Mononuclear cell (primary cell): ENCODE measurements around the gene GCH1. TPM values are rescaled to one million over a fixed set of nuclear protein-coding genes. Genes with fewer than 3 reads are reported as not detected.
"Not testable (repeated sequence)": the region's sequence is repeated elsewhere in the genome, so short reads cannot be mapped to it uniquely, and the experiment has no call there.

Experiments used
- H3K27me3 ChIP-seq: 2 replicates; pipeline ENCODE4 v1.6.0; 2011; ENCODE audit warnings: low read length, control low read depth; ENCODE audit not compliant: insufficient read depth
- H3K4me1 ChIP-seq: 2 replicates; pipeline ENCODE4 v1.5.1; 2011; ENCODE audit warnings: mild to moderate bottlenecking, low read length, control low read depth; ENCODE audit not compliant: insufficient read depth
- H3K4me3 ChIP-seq: 2 replicates; pipeline ENCODE4 v1.5.1; 2011; ENCODE audit warnings: mild to moderate bottlenecking, low read length, moderate library complexity
- H3K9me3 ChIP-seq: 2 replicates; pipeline ENCODE4 v1.5.1; 2011; ENCODE audit warnings: low read depth, mild to moderate bottlenecking, control low read depth, low read length
- total RNA-seq: library from RNA; depleted of rRNA; stranded (reverse); fragments of >200 nt; gene quantifications from one replicate; pipeline ENCODE4 v1.2.3, GENCODE V29; 2012

The GCH1 gene
- total RNA-seq = 43.8 TPM

- Histone ChIP-seq H3K4me3 (peak within 1 kb of the TSS; percentile 94), H3K27me3 (no peaks in the 10 kb centered on the region), H3K9me3 (no peaks in the 10 kb centered on the region), H3K4me1 (peaks cover 39% of the 10 kb centered on the region)
These were observed at the start of gene GCH1 for GRCh38 chr14:54902521-54903420. TSS of gene GCH1 (minus strand) at chr14:54902826. CDS start at chr14:54902663, 163 bp downstream.

DNA sequence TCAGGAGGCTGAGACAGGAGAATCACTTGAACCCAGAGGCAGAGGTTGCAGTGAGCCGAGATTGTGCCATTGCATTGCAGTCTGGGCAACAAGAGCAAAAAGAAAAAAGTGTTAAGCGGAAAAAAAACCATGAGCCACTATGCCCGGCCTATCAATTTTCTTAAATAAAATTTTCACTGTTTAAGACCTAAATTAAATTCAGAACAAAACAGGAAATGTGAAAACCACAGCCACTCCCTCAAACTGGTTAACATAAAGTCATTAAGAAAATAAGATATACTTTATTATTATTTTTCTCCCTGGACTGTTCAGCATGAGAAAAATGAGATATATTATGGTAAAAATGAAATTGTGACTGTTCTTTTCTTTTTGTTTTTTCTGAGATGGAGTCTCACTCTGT is 44.6 kb upstream of the GCH1 start:
- peaks cover 6% of the 10 kb centered on the region for H3K4me1 ChIP-seq
- no peaks in the 10 kb centered on the region for H3K27me3 ChIP-seq
- H3K4me3 ChIP-seq = no peak overlapping the region
- H3K9me3 ChIP-seq = no peaks in the 10 kb centered on the region

DNA sequence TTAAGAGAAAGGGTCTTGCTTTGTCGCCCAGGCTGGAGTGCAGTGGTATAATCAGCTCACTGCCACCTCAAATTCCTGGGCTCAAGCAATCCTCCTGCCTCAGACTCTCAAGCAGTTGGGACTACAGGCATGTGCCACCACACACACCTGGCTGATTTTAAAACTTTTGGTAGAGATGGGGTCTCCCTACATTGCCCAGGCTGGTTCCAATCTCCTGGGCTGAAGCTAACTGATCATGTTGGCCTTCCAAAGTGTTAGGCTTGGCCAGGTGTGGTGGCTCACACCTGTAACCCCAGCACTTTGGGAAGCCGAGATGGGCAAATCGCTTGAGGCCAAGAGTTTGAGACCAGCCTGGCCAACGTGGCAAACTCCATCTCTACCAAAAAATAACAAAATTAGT is 43.9 kb upstream of the GCH1 start:
- Histone ChIP-seq H3K4me1 (peaks cover 6% of the 10 kb centered on the region), H3K4me3 (no peak overlapping the region), H3K9me3 (no peaks in the 10 kb centered on the region), H3K27me3 (no peaks in the 10 kb centered on the region)

GRCh38 chr14:54944737-54945391 is 42.2 kb upstream of the GCH1 start:
- no peaks in the 10 kb centered on the region for H3K27me3 ChIP-seq
- H3K4me1 ChIP-seq = peaks cover 6% of the 10 kb centered on the region
- no peak overlapping the region for H3K4me3 ChIP-seq
- no peaks in the 10 kb centered on the region for H3K9me3 ChIP-seq

DNA sequence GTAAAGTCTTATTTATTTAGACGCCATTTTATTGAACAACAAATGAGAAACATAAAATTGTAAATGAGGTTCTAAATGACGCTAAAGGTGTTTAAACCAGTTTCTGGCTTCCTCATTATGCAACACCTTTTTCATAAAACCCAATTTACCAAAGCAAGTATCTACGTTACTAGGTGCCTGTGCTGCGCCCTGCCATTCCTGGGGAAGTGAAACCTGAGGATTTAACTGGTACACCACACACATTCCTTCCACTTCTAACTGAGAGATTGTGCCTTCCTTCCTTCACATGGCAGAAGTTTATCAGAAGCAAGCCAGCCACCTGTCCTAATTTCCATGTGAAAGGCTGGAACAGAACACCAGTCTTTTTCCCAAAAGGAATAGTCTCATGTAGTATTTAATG is 40.3 kb upstream of the GCH1 start:
- Histone ChIP-seq H3K4me1 (peaks cover 6% of the 10 kb centered on the region), H3K27me3 (no peaks in the 10 kb centered on the region), H3K4me3 (no peak overlapping the region), H3K9me3 (no peaks in the 10 kb centered on the region)

GRCh38 chr14:54936816-54937215 is 34.2 kb upstream of the GCH1 start:
- H3K9me3 ChIP-seq = no peaks in the 10 kb centered on the region
- no peaks in the 10 kb centered on the region for H3K27me3 ChIP-seq
- no peak overlapping the region for H3K4me3 ChIP-seq
- no peaks in the 10 kb centered on the region for H3K4me1 ChIP-seq

DNA sequence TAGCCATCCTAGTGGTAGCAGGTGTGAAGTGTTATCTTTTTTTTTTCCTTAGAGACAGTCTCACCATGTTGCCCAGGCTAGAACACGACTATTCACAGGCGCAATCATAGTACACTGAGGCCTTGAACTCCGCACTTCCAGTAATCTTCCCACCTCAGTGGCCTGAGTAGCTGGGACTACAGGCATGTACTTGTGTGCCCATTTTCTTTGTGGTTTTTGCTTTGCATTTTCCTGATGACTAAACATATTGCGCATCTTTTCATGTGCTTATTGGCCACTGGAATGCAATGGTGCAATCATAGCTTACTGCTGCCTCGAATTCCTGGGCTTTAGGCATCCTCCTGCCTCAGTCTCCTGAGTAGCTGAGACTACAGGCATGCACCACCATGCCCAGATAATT is 33.3 kb upstream of the GCH1 start:
- no peak overlapping the region for H3K4me3 ChIP-seq
- no peaks in the 10 kb centered on the region for H3K27me3 ChIP-seq
- H3K4me1 ChIP-seq = no peaks in the 10 kb centered on the region
- no peaks in the 10 kb centered on the region for H3K9me3 ChIP-seq

DNA sequence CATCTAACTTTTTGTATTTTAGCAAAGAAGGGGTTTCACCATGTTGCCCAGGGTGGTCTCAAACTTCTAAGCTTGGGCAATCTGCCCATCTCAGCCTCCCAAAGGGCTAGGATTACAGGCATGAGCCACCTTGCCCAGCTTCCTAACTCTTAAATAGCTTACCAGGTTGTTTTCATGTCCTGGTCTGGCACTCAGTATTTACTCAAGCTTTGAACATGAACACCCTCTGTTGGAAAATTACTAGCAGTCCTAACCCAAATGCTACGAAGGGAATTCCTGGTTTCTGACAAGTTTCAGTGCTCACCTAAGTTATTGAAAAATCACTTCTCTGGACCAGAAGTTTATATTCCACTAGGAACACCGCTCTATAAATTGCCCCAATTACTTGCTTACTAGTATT is 32.5 kb upstream of the GCH1 start:
- Histone ChIP-seq H3K4me1 (no peaks in the 10 kb centered on the region), H3K27me3 (no peaks in the 10 kb centered on the region), H3K9me3 (no peaks in the 10 kb centered on the region), H3K4me3 (no peak overlapping the region)

GRCh38 chr14:54933006-54933405 is 30.4 kb upstream of the GCH1 start:
- H3K4me3 ChIP-seq = no peak overlapping the region
- no peaks in the 10 kb centered on the region for H3K9me3 ChIP-seq
- H3K27me3 ChIP-seq = no peaks in the 10 kb centered on the region
- H3K4me1 ChIP-seq = no peaks in the 10 kb centered on the region

GRCh38 chr14:54931598-54932340 is 29.1 kb upstream of the GCH1 start:
- Histone ChIP-seq H3K4me1 (no peaks in the 10 kb centered on the region), H3K27me3 (no peaks in the 10 kb centered on the region), H3K9me3 (no peaks in the 10 kb centered on the region), H3K4me3 (no peak overlapping the region)

DNA sequence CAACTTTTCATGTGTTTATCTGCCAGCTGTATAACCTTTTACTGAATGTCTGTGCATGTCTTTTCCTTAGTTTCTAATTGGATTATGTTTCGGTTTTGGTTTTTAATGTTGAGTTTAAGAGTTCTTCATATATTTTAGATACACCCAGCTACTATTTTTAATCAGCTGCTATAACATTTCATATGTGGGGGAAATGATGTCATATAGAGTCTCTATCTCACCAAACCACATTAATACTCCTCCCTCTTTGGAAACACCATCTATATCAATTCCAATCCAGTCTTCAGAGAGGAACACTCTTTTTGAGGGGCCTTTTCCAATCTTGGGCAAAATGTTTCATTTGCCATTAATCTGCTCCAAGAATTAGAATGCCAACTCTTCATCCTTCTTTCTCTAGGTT is 28.5 kb upstream of the GCH1 start:
- no peaks in the 10 kb centered on the region for H3K9me3 ChIP-seq
- H3K4me3 ChIP-seq = no peak overlapping the region
- H3K4me1 ChIP-seq = no peaks in the 10 kb centered on the region
- H3K27me3 ChIP-seq = no peaks in the 10 kb centered on the region

DNA sequence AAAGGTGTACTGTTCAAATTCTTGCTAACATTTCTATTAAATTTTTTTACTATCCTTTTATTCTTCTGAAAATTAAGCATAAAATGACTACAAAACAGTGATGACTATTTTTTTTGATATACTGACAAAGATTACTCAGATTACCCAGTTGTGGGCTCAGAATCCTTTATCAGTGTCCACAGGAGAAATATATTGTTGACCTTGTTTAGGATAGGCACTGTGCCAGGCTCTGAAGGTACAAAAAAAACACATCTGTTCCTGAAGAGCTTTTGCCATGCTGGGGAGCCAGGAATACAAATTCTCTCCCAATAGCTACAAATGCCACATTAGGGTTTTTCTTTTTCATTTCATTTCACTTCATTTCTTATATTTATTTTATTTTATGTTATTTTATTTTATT is 26.9 kb upstream of the GCH1 start:
- H3K27me3 ChIP-seq = no peaks in the 10 kb centered on the region
- no peaks in the 10 kb centered on the region for H3K4me1 ChIP-seq
- no peaks in the 10 kb centered on the region for H3K9me3 ChIP-seq
- H3K4me3 ChIP-seq = no peak overlapping the region

DNA sequence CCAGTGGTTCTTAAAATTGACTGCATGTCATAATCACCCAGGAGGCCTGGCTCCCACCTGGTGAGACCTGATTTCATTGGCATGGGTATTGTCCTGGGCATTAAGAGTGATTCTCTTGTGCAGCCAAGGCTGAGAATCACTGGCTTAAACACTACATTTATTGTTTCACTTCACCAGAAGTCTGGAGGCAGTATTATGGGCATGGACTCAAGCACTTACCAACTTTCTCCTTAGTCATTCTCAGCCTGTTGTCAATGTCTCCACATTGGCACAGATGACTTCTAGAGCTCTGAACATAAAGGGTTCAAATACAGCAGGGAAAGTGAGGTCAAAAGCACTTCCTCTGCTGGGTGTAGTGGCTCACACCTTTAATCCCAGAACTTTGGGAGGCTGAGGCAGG is 25.6 kb upstream of the GCH1 start:
- Histone ChIP-seq H3K9me3 (no peaks in the 10 kb centered on the region), H3K27me3 (no peaks in the 10 kb centered on the region), H3K4me3 (no peak overlapping the region), H3K4me1 (no peaks in the 10 kb centered on the region)

- no peaks in the 10 kb centered on the region for H3K9me3 ChIP-seq
- H3K4me3 ChIP-seq = no peak overlapping the region
- H3K4me1 ChIP-seq = no peaks in the 10 kb centered on the region
- no peaks in the 10 kb centered on the region for H3K27me3 ChIP-seq
These were observed 24.9 kb upstream of the GCH1 start for GRCh38 chr14:54927551-54927950.

DNA sequence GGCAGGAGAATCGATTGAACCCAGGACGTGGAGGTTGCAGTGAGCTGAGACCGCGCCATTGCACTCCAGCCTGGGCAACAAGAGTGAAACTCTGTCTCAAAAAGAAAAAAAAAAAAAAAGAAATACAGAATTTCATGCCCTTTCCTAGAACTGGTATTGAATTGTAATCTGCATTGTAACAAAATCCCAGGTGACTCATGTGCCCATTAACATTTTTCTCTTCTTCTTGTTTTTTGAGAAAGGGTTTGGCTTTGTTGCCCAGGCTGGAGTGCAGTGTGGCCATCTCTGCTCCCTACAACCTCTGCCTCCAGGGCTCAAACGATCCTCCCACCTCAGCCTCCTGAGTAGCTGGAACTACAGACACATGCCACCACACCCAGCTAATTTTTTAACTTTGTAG is 23.9 kb upstream of the GCH1 start:
- not testable (repeated sequence) for H3K27me3 ChIP-seq, H3K9me3 ChIP-seq, H3K4me3 ChIP-seq, H3K4me1 ChIP-seq
